Fibroblast of lung (primary cell): ENCODE data around the gene RTP1. TPM values are rescaled to one million over a fixed set of nuclear protein-coding genes. Genes with fewer than 3 reads are reported as not detected.

ENCODE experiments used
- DNase-seq, 2 donors: peaks; one replicate each; pipeline versions ENCODE4 v3.0.0 to v3.0.0-alpha.2; 2010; ENCODE audit warnings: low read depth in 2 of 2
- H2AFZ ChIP-seq: 2 replicates; pipeline ENCODE4 v1.5.1; 2012; ENCODE audit warnings: low read length, control low read depth, inconsistent platforms
- H3K27ac ChIP-seq: 2 replicates; pipeline ENCODE4 v1.5.1; 2011; ENCODE audit warnings: low read length, control low read depth; ENCODE audit not compliant: insufficient read depth
- H3K27me3 ChIP-seq: 2 replicates; pipeline ENCODE4 v1.5.1; 2011; ENCODE audit warnings: mild to moderate bottlenecking, low read length; ENCODE audit not compliant: control insufficient read depth, insufficient read depth
- H3K36me3 ChIP-seq: 2 replicates; pipeline ENCODE4 v1.5.1; 2011; ENCODE audit warnings: low read length; ENCODE audit not compliant: control insufficient read depth, insufficient read depth
- H3K4me1 ChIP-seq: 2 replicates; pipeline ENCODE4 v1.5.1; 2011; ENCODE audit warnings: low read length; ENCODE audit not compliant: control insufficient read depth, insufficient read depth; ENCODE audit errors: extremely low read depth
- H3K4me2 ChIP-seq: 2 replicates; pipeline ENCODE4 v1.5.1; 2011; ENCODE audit warnings: low read length, control low read depth; ENCODE audit not compliant: insufficient read depth; ENCODE audit errors: extremely low read depth
- H3K4me3 ChIP-seq, 4 experiments: fragments of 200-600 bp in 1 of 4; sonication (generic) in 1 of 4; replicated peaks in 1 of 4; 2 replicates each; pipeline ENCODE4 v1.5.1; 2011 to 2016; ENCODE audit warnings: low read length in 4 of 4, low read depth in 3 of 4, mild to moderate bottlenecking in 3 of 4, control low read depth in 2 of 4, inconsistent platforms in 1 of 4, mixed read lengths in 1 of 4; ENCODE audit not compliant: insufficient read depth in 1 of 4; ENCODE audit errors: control extremely low read depth in 1 of 4
- H3K79me2 ChIP-seq: 2 replicates; pipeline ENCODE4 v1.5.1; 2012; ENCODE audit warnings: mild to moderate bottlenecking, low read length, inconsistent platforms; ENCODE audit not compliant: control insufficient read depth, insufficient read depth
- H3K9ac ChIP-seq: 2 replicates; pipeline ENCODE4 v1.5.1; 2011; ENCODE audit warnings: mild to moderate bottlenecking, low read length, control low read depth; ENCODE audit not compliant: insufficient read depth
- H3K9me3 ChIP-seq: 2 replicates; pipeline ENCODE4 v1.5.1; 2012; ENCODE audit warnings: low read depth, low read length; ENCODE audit not compliant: control insufficient read depth, insufficient read depth
- H4K20me1 ChIP-seq: 2 replicates; pipeline ENCODE4 v1.5.1; 2011; ENCODE audit warnings: low read length; ENCODE audit not compliant: control insufficient read depth, insufficient read depth; ENCODE audit errors: extremely low read depth
- EZH2 ChIP-seq: IDR thresholded peaks from 2 replicates; pipeline ENCODE4 v1.5.1; 2012; ENCODE audit warnings: low read length, control low read depth, mild to moderate bottlenecking; ENCODE audit errors: missing control alignments
- polyA plus RNA-seq, 2 donors: library from polyadenylated mRNA; depleted of rRNA in 1 of 2; stranded (reverse) in 1 of 2; unstranded in 1 of 2; fragments of >200 nt; gene quantifications; 2 replicates each; pipeline ENCODE4 v1.2.1, GENCODE V29; 2011 to 2012; ENCODE audit warnings: missing spikeins in 1 of 2
- total RNA-seq: library from RNA; depleted of rRNA; stranded (reverse); fragments of >200 nt; gene quantifications from 2 replicates; pipeline ENCODE4 v1.2.1, GENCODE V29; 2014
- TF ChIP-seq, protein P1 (sequence below), 2 donors: IDR thresholded peaks in 1 of 2; conservative IDR thresholded peaks in 1 of 2; 1 replicate in 1 of 2; 2 replicates in 1 of 2; pipeline ENCODE4 v1.5.1; 2011 to 2012; ENCODE audit warnings: low read length in 2 of 2, control low read depth in 1 of 2, inconsistent platforms in 1 of 2, low read depth in 1 of 2, mild to moderate bottlenecking in 1 of 2

The RTP1 gene
- total and polyA plus RNA-seq, 2 donors (not counting 1 experiment from before 2014, with no cell fraction given): under 0.01 TPM; not detected in 1

DNA sequence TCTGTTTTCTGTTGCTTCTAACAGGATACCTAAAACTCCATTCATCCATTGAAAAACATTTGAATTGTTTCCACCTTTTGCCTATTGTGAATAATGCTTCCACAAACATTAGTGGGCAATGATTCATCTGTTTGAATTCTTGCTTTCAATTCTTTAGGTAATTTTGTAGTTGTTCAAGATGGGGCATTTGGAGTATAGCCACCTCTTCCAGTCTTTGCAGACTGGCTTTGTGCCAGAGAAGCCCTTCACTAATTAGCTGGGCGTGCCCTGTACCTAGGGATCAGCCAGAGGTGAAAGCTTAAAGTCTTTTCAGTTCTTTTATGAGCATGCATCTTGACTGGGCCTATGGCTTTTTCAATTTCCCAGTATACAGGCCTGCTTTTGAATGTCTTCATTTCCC, 10.9 kb downstream of the RTP1 start:
- Histone ChIP-seq H4K20me1 (no peaks in the 10 kb centered on the region), H3K4me3 (no peak overlapping the region), H3K27ac (no peak overlapping the region), H3K27me3 (peaks cover 3% of the 10 kb centered on the region), H2AFZ (no peak overlapping the region), H3K9ac (no peak overlapping the region), H3K4me2 (no peak overlapping the region), H3K79me2 (no peaks in the 10 kb centered on the region), H3K4me1 (no peaks in the 10 kb centered on the region), H3K36me3 (no peaks in the 10 kb centered on the region), H3K9me3 (no peaks in the 10 kb centered on the region)
- TF ChIP-seq, protein P1, sequence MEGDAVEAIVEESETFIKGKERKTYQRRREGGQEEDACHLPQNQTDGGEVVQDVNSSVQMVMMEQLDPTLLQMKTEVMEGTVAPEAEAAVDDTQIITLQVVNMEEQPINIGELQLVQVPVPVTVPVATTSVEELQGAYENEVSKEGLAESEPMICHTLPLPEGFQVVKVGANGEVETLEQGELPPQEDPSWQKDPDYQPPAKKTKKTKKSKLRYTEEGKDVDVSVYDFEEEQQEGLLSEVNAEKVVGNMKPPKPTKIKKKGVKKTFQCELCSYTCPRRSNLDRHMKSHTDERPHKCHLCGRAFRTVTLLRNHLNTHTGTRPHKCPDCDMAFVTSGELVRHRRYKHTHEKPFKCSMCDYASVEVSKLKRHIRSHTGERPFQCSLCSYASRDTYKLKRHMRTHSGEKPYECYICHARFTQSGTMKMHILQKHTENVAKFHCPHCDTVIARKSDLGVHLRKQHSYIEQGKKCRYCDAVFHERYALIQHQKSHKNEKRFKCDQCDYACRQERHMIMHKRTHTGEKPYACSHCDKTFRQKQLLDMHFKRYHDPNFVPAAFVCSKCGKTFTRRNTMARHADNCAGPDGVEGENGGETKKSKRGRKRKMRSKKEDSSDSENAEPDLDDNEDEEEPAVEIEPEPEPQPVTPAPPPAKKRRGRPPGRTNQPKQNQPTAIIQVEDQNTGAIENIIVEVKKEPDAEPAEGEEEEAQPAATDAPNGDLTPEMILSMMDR (conservative IDR thresholded peaks at IDR 0.05 in 1 of 2, IDR thresholded peaks at IDR 0.05 in 1 of 2; ENCODE audit: low read depth in 1 of 2, low read length in 2 of 2): no peak
- no peak for TF ChIP-seq EZH2
- DNase-seq: peak in 1 of 2 donors; percentile 88

DNA sequence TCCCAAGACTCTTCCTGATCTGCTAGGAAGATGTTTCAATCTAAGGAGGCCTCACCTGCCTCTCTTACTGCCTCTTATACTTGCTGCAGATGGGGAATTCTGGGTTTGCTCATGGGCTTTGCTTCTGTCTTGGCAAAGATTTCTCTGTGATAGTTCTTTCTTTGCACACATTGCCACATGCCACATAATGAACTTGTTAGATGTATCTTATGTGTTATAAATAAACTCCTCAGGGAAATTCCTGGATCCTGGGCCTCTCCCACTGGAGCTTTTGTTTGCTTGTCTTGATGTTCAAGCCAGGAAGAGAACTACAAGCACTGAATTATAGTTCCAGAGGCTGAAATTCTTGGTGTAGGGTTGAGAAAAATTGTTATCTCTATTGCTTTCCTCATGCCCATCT, 12.2 kb downstream of the RTP1 start:
- no peaks in the 10 kb centered on the region for H3K27me3 ChIP-seq
- DNase-seq: peak in 1 of 2 donors; percentile 29
- H3K4me2 ChIP-seq: no peak overlapping the region
- no peaks in the 10 kb centered on the region for H3K36me3 ChIP-seq
- no peaks in the 10 kb centered on the region for H3K9me3 ChIP-seq
- TF ChIP-seq, protein P1 (conservative IDR thresholded peaks at IDR 0.05 in 1 of 2, IDR thresholded peaks at IDR 0.05 in 1 of 2; ENCODE audit: low read depth in 1 of 2, low read length in 2 of 2): no peak
- no peak for TF ChIP-seq EZH2
- H3K4me1 ChIP-seq: no peaks in the 10 kb centered on the region
- H2AFZ ChIP-seq: no peak overlapping the region
- no peaks in the 10 kb centered on the region for H3K79me2 ChIP-seq
- no peaks in the 10 kb centered on the region for H4K20me1 ChIP-seq
- H3K4me3 ChIP-seq: no peak overlapping the region
- no peak overlapping the region for H3K27ac ChIP-seq
- no peak overlapping the region for H3K9ac ChIP-seq

DNA sequence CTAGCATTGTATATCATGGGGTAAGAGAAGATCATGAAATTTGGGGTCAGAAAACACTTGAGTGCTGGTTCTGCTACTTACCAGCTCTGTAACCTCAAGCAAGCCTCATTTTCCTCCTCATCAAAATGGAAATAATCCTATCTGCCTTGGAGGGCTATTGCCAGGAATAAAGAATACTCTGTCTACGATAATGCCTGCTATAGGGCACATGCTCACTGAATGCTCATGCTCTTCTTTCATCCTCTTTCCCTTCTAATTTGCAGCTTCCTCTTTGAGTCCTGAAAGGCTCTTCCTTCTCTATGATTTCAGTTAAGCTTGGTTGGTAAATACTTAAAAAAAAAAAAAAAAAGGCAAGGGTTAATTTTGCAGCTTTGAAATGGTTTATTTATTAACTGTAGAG, 12.8 kb downstream of the RTP1 start:
- H2AFZ ChIP-seq: no peak overlapping the region
- no peak for DNase-seq
- no peaks in the 10 kb centered on the region for H3K4me1 ChIP-seq
- H3K79me2 ChIP-seq: no peaks in the 10 kb centered on the region
- H3K27ac ChIP-seq: no peak overlapping the region
- no peaks in the 10 kb centered on the region for H3K27me3 ChIP-seq
- TF ChIP-seq, protein P1 (conservative IDR thresholded peaks at IDR 0.05 in 1 of 2, IDR thresholded peaks at IDR 0.05 in 1 of 2; ENCODE audit: low read depth in 1 of 2, low read length in 2 of 2): no peak
- no peak for TF ChIP-seq EZH2
- no peak overlapping the region for H3K4me3 ChIP-seq
- H4K20me1 ChIP-seq: no peaks in the 10 kb centered on the region
- no peak overlapping the region for H3K4me2 ChIP-seq
- H3K36me3 ChIP-seq: no peaks in the 10 kb centered on the region
- H3K9me3 ChIP-seq: no peaks in the 10 kb centered on the region
- H3K9ac ChIP-seq: no peak overlapping the region
